Left ventricle myocardium inferior (tissue), 1 donor: ENCODE measurements around the gene OPCML. TPM values are rescaled to one million over a fixed set of nuclear protein-coding genes. Genes with fewer than 3 reads are reported as not detected.

Experiments
- DNase-seq: peaks from one replicate; pipeline ENCODE4 v3.0.0-alpha.2; 2020
- H3K27ac ChIP-seq: fragments of 200-600 bp; replicated peaks from 2 replicates; pipeline ENCODE4 v1.8.0; 2021
- H3K27me3 ChIP-seq: fragments of 200-600 bp; 2 replicates; pipeline ENCODE4 v1.8.0; 2021; ENCODE audit warnings: low read depth
- H3K36me3 ChIP-seq: fragments of 200-600 bp; 2 replicates; pipeline ENCODE4 v1.8.0; 2021
- H3K4me1 ChIP-seq: fragments of 200-600 bp; 2 replicates; pipeline ENCODE4 v1.8.0; 2021
- H3K4me3 ChIP-seq: fragments of 200-600 bp; 2 replicates; pipeline ENCODE4 v1.8.0; 2021; ENCODE audit warnings: mild to moderate bottlenecking, moderate library complexity
- H3K9me3 ChIP-seq: fragments of 200-600 bp; replicated peaks from 2 replicates; pipeline ENCODE4 v1.8.0; 2021
- intact Hi-C: fragments of 100-400 bp; cut with micrococcal nuclease; formaldehyde crosslinking; loops from one replicate; pipeline ENCODE4 v1.11.0; 2022
- total RNA-seq: library from RNA; stranded (reverse); fragmentation: NEBNext Ultra II Directional; extraction: Animal tissue kit (Norgen Biotek cat#: 25700); gene quantifications from one replicate; pipeline ENCODE4 v1.2.1, GENCODE V29; 2021
- TF ChIP-seq, protein P1 (sequence below): fragments of 200-600 bp; IDR thresholded peaks from 2 replicates; pipeline ENCODE4 v1.8.0; 2021; ENCODE audit warnings: antibody characterized with exemption, mild to moderate bottlenecking, borderline replicate concordance
- donor health status: DM: no; HTN: yes; CAD: no; lungs with severe emphysema.

OPCML gene
- total RNA-seq, 1 donor from 2014 or later, result 0.63 TPM

DNA sequence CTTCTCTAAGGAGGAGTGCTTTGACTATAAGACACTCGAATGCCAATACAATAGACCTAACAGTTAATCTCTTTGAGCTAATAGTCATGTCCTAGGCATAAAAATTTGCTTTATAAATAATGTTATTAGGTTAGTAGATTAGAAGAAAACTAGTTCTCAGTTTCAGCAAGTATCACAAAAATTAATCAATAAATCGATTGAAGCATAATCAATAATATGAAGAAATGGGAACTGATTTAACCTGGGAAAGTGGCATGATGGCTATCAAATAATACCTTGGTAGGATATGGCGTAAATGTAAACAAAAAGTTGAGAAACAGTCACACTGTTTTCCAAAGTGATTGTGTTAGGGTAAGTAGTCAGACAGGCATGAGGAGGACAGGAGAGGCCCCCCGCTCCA lies 676.3 kb downstream of the OPCML start:
- Histone ChIP-seq H3K4me3 (no peak overlapping the region), H3K27me3 (peaks cover 5% of the 10 kb centered on the region), H3K27ac (no peak overlapping the region), H3K4me1 (no peaks in the 10 kb centered on the region), H3K9me3 (peaks cover 14% of the 10 kb centered on the region), H3K36me3 (no peaks in the 10 kb centered on the region)
- intact Hi-C loops, result no loop called here
- no peak for DNase-seq
- TF ChIP-seq, protein P1, sequence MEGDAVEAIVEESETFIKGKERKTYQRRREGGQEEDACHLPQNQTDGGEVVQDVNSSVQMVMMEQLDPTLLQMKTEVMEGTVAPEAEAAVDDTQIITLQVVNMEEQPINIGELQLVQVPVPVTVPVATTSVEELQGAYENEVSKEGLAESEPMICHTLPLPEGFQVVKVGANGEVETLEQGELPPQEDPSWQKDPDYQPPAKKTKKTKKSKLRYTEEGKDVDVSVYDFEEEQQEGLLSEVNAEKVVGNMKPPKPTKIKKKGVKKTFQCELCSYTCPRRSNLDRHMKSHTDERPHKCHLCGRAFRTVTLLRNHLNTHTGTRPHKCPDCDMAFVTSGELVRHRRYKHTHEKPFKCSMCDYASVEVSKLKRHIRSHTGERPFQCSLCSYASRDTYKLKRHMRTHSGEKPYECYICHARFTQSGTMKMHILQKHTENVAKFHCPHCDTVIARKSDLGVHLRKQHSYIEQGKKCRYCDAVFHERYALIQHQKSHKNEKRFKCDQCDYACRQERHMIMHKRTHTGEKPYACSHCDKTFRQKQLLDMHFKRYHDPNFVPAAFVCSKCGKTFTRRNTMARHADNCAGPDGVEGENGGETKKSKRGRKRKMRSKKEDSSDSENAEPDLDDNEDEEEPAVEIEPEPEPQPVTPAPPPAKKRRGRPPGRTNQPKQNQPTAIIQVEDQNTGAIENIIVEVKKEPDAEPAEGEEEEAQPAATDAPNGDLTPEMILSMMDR, result no peak

DNA sequence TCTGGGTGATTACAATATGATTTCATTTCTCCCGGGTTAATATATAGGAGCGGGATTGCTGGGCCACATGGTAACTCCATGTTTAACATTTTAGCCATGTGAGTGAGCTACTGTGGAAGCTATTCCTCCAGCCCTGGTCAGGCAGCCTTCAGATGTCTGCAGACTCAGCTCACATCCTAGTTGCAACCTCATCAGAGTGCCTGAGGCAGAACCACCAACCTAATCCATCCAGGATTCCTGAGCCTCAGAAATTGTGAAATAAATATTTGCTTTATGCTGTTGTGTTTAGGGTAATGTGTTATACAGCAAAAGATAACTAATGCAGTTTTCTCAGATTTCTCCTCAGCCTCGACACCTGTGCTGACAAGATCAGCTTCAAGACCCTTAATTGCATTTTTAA lies 676.8 kb downstream of the OPCML start:
- intact Hi-C loops, result no loop called here
- no peak for DNase-seq
- TF ChIP-seq, protein P1, result no peak
- H3K9me3 ChIP-seq, result peaks cover 14% of the 10 kb centered on the region
- H3K4me3 ChIP-seq, result no peak overlapping the region
- peaks cover 5% of the 10 kb centered on the region for H3K27me3 ChIP-seq
- no peak overlapping the region for H3K27ac ChIP-seq
- no peaks in the 10 kb centered on the region for H3K4me1 ChIP-seq
- no peaks in the 10 kb centered on the region for H3K36me3 ChIP-seq

DNA sequence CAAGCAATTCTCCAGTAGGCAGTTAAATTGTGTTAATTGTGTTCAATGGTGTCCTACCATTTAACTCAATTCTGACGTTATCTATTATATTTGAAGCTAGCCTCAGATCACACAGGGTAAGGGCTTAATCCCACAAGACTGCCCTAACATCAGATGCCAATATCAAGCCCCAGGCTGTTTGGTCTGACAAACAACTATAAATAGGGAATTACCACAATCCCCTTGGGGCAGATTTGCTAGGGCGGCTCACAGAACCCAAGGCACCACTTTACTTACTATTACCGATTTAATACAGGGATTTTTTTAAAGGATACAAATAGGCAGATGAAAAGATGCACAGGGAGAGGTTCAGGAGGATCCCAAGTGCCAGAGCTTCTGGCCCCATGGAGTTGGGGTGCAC lies 678.4 kb downstream of the OPCML start:
- peaks cover 5% of the 10 kb centered on the region for H3K27me3 ChIP-seq
- no peak overlapping the region for H3K27ac ChIP-seq
- DNase-seq, result no peak
- TF ChIP-seq, protein P1, result no peak
- peaks cover 14% of the 10 kb centered on the region for H3K9me3 ChIP-seq
- intact Hi-C loops, result no loop called here
- H3K4me3 ChIP-seq, result no peak overlapping the region
- no peaks in the 10 kb centered on the region for H3K36me3 ChIP-seq
- no peaks in the 10 kb centered on the region for H3K4me1 ChIP-seq

DNA sequence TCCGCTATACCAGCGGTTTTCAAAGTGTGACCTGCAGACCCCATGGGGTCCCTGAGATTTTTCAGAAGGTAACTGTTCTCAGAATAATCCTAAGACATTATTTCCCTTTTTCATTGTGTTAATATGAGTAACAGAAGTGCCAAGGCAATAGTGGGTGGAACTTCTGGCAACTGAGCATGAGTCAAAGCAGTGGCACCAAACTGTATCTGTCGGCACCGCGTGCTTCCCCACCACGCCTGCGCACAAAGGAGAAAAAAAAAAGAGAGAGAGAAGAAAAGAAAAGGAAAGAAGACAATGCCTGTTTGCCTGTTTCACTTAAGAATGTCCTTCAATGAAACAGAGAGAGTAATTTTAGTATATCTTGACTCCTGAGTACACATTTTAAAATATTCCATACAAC lies 679.9 kb downstream of the OPCML start:
- Histone ChIP-seq H3K9me3 (peaks cover 14% of the 10 kb centered on the region), H3K4me1 (no peaks in the 10 kb centered on the region), H3K4me3 (no peak overlapping the region), H3K36me3 (no peaks in the 10 kb centered on the region), H3K27ac (no peak overlapping the region), H3K27me3 (peaks cover 17% of the 10 kb centered on the region)
- TF ChIP-seq, protein P1, result no peak
- DNase-seq, result no peak
- intact Hi-C loops, result no loop called here

DNA sequence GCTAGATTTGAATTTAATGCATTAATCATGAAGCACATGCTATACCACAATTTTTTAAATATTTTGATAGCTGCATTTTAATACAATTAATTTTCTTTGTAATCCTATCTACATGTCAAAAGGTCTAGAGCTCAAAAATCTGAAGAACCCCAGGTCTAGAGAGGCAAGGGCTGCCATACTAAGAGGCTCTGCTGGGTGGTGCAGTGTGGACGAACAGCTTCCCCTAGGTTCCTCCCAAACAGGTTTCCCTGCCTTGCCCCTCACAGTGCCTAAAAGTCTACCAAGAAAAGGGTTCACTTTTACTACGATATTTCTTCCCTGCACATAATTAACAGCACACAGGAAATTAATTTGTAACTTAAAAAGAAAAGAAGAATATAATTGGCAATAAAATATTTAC lies 681.1 kb downstream of the OPCML start:
- Histone ChIP-seq H3K27me3 (peaks cover 12% of the 10 kb centered on the region), H3K4me3 (no peak overlapping the region), H3K4me1 (no peaks in the 10 kb centered on the region), H3K36me3 (no peaks in the 10 kb centered on the region), H3K27ac (no peak overlapping the region), H3K9me3 (peaks cover 14% of the 10 kb centered on the region)
- TF ChIP-seq, protein P1, result no peak
- intact Hi-C loops, result no loop called here
- DNase-seq, result no peak

DNA sequence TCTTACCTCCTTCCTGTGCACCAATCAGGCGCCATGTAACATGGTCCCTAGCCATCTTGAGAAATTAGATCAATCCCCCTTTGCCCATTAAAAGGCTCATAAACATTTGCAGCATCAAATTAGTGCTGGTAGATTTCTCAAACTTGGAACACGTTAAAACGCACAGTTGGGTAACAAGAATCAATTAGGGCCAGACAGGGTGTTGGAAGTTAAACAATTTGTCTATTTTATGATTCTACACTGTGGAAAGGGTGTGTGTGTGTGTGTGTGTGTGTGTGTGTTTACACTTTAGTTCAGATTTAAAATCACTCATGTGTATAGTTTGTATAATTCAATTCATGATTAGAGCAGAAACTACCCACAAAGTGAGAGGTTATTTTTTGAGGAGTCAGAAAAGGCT lies 682.0 kb downstream of the OPCML start:
- intact Hi-C loops, result no loop called here
- TF ChIP-seq, protein P1, result no peak
- no peaks in the 10 kb centered on the region for H3K36me3 ChIP-seq
- H3K27me3 ChIP-seq, result peaks cover 12% of the 10 kb centered on the region
- H3K9me3 ChIP-seq, result peaks cover 11% of the 10 kb centered on the region
- H3K4me3 ChIP-seq, result no peak overlapping the region
- no peak overlapping the region for H3K27ac ChIP-seq
- no peaks in the 10 kb centered on the region for H3K4me1 ChIP-seq
- no peak for DNase-seq
